ENCODE results near the gene CRMP1.
"Not testable (repeated sequence)": the region's sequence is repeated elsewhere in the genome, so short reads cannot be mapped to it uniquely, and the experiment has no call there.

The CRMP1 gene

GRCh38 chr4:5821665-5822358 is 71.1 kb downstream of the CRMP1 start:
- no peak for DNase-seq (ENCODE audit: low spot score)

GRCh38 chr4:5816851-5817375 is 76.0 kb downstream of the CRMP1 start:
- DNase-seq (ENCODE audit: low spot score): no peak

DNA sequence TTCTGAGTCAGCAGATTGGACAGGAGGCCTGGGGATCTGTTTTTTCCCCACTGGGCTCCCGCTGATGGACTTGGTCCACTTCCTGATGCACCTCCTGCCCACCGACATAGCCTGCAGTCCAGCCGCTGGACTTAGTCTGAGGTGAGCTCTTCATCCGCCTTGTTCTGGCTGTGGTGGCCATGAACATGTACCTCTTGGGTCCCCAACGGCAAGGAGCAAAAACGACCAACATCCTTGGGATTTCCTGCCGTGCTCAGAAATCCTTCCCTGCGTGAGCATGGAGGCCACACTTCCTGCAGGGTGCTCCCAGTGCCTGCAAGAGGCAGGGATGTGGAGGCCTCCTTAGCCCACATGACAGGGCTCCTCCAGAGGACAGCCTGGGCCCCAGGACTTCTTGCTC is 76.8 kb downstream of the CRMP1 start:
- DNase-seq (ENCODE audit: low spot score): no peak

- DNase-seq (ENCODE audit: low spot score): no peak
These were observed 77.2 kb downstream of the CRMP1 start for GRCh38 chr4:5815641-5816040.

GRCh38 chr4:5814421-5814820 is 78.5 kb downstream of the CRMP1 start:
- DNase-seq (ENCODE audit: low spot score): no peak

DNA sequence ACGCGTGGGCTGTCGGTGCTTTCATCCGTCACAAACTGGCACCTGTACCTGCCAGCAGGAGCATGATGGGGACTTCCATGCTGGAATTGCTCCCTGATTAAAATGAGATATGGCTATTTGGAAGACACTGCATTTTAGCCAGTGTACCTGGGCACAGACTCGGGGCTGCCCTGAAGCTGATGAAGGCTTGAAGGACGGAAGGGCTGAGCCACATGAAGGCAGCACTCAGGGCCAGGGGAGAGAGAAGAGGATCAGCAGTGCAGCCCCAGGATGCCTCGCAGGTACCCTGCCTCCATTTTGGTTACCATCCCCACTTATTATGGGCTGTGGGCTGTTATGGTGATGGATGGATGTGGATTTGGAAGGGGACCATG is 79.0 kb downstream of the CRMP1 start:
- no peak for DNase-seq (ENCODE audit: low spot score)

DNA sequence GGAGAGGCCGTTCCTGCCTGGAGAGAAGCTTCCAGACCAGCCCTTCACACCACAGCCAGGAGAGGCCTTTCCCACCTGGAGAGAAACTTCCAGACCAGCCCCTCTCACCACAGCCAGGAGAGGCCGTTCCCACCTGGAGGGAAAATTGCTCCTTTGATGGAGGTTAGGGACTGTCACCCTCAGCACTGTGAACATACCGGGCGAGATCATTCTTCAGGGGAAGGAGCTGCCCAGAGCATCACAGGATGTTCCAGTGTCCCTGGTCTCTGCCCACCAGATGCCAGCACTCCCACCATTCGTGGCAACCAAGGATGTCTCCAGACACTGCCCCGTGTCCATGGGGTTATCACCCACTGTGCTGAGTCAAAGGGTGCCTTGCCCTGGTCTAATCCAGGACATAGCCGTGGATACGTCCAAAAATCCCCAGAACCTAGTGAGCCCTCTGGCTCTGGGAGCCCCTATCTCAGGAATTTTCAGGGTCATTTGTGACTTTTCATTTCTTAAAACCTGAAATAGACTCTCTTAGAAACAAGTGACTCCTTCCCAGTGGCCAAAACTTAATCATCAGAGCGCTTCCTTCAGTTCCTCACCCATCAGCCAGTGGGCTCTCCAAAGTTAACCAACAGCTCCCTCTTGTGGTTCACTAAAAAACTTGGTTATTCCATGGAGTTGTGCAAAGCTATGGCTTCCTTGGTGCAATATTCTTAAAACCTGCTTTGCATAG is 80.2 kb downstream of the CRMP1 start:
- peak; percentile 67 for DNase-seq (ENCODE audit: low spot score)

DNA sequence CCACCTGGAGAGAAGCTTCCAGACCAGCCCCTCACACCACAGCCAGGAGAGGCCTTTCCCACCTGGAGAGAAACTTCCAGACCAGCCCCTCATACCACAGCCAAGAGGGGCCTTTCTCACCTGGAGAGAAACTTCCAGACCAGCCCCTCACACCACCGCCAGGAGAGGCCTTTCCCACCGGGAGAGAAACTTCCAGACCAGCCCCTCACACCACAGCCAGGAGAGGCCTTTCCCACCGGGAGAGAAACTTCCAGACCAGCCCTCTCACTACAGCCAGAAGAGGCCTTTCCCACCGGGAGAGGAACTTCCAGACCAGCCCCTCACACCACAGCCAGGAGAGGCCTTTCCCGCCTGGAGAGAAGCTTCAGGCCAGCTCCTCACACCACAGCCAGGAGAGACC is 80.8 kb downstream of the CRMP1 start:
- not testable (repeated sequence) for DNase-seq (ENCODE audit: low spot score)

DNA sequence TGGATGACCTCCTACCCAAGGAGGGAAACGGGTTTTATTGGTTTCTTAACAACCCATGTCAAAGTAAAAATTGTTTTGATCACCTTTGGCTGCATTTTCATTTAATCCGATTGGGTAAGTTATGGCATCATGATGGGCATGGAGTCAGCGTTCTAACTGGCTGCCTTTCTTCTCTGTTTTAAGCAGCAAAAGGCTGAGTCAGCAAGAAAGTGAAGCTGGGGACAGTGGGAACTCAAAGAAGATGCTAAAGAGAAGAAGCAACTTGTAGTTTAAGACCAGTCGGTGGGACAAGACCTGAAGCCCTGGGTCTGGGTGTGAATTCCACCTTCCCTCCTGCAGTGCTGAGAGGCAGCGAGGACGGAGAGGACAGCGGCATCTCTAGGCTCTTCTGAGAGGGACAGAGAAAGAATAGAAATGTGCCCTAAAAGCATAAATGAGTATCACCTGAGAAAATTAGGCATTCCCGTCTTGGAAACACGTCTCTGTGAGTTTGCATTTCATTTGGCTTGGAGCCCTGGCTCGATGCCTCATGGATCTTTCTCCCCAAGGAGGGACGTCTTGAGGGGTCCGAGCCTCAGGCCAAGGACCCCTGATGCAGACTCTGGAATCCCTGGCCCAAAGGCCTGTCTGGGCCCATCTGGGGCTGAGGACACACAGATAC is 82.0 kb downstream of the CRMP1 start:
- no peak for DNase-seq (ENCODE audit: low spot score)

GRCh38 chr4:5810151-5810550 is 82.7 kb downstream of the CRMP1 start:
- no peak for DNase-seq (ENCODE audit: low spot score)

- DNase-seq (ENCODE audit: low spot score): no peak
These were observed 83.6 kb downstream of the CRMP1 start for GRCh38 chr4:5809216-5809776.

DNA sequence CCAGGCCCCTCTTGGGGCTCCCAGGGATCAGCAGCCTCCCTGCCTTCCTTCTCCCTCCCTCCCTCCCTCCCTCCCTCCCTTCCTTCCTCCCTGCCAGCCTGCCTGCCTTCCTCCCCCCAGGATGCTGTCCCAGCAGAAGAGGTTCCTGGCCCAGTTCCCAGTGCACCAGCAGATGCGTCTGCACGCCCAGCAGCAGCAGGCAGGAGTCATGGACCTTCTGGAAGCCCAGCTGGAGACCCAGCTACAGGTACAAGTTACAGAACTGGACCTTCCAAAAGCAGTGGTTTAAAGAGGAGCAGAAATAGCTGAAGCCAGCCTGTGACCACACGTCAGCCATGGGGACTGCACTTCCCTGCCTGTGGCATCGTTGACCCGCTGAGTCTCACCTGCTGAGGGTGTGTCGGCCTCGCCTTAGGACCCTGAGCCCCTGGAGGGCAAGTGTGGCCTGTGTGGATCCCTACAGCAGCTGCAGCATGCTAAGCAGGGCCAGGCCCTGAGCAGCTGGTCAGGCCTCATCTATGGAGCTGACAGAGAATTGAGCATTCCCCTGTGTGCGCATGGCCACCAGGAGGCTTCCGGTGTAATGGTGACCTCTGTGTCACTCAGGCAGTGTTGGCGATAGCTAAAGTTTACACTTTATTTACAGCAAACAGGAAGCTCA is 84.7 kb downstream of the CRMP1 start:
- DNase-seq (ENCODE audit: low spot score): no peak

DNA sequence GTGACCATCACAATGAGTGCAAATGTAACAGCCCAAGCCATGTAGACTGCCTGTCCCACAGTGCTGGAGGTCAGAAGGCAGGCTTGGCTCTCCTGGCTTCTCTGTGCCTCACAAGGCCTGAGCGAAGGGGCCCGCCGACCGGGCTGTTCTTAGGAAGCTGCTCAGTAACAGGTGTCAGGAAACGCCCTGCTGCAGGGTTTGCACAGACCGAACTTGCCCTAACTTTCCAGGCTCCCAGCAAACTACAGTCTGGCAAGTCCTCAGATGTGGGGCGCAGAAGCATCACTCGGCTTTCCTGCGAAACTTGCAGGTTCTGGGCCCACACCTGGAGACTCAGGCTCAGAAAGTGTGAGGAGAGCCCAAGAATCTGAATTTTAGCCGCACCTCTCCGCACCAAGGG is 87.6 kb downstream of the CRMP1 start:
- no peak for DNase-seq (ENCODE audit: low spot score)

DNA sequence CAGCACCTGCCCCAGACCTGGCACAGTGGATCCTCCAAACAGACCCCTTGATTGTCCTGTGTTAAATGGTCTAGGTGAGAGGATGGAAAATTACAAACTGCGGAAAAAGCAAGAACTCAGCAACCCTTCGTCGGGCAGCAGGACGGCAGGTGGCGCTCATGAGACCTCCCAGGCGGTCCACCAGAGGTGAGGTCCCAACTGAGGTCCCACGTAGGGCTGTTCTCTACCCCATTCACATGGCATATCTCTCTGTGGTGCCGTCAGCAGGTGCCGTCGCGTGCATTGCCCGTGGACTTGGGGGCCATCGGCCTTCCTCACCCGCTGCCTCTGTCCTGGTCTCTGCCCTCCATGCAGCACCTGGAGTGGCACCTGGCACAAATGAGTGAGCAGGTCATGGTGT is 88.2 kb downstream of the CRMP1 start:
- DNase-seq (ENCODE audit: low spot score): no peak

DNA sequence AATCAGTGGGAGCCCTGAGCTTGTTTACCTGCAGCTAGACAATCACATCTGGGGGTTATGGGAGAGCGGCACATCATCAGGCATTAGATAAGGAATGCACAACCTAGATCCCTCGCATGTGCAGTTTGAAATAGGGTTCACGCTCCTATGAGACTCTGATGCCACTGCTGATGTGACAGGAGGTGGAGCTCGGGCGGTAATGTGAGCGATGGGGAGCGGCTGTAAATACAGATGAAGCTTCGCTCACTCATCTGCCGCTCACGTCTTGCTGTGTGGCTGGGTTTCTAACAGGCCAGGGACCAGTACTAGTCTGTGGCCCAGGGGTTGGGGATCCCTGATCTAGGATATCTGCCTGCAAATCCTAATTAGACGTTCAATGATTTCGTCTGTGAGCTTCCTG is 90.3 kb downstream of the CRMP1 start:
- no peak for DNase-seq (ENCODE audit: low spot score)

- DNase-seq (ENCODE audit: low spot score): no peak
These were observed 91.2 kb downstream of the CRMP1 start for GRCh38 chr4:5801696-5802095.

GRCh38 chr4:5800496-5800895 is 92.4 kb downstream of the CRMP1 start:
- DNase-seq (ENCODE audit: low spot score): no peak

GRCh38 chr4:5799406-5799805 is 93.5 kb downstream of the CRMP1 start:
- no peak for DNase-seq (ENCODE audit: low spot score)

GRCh38 chr4:5798946-5799345 is 93.9 kb downstream of the CRMP1 start:
- no peak for DNase-seq (ENCODE audit: low spot score)

GRCh38 chr4:5798462-5798861 is 94.4 kb downstream of the CRMP1 start:
- DNase-seq (ENCODE audit: low spot score): no peak

DNA sequence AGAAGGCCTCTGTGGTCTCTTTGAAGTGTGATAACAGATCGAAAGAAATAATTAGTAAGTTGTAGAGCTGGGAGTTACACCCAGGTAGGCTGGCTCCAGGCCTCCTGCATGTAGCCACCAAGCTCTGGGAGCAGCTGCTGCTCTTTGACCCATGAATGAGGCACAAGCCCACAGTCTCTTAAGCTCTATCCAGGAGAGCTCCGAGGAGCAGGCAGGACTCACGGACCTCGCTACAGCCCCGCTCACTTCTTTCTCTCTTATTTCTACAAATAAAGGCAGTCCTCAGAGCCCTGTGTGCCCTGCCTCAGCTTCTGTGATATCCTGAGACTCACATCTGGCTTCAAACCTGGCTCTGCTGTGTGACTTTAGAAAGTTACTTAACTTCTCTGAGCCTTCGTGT is 95.0 kb downstream of the CRMP1 start:
- DNase-seq (ENCODE audit: low spot score): no peak

DNA sequence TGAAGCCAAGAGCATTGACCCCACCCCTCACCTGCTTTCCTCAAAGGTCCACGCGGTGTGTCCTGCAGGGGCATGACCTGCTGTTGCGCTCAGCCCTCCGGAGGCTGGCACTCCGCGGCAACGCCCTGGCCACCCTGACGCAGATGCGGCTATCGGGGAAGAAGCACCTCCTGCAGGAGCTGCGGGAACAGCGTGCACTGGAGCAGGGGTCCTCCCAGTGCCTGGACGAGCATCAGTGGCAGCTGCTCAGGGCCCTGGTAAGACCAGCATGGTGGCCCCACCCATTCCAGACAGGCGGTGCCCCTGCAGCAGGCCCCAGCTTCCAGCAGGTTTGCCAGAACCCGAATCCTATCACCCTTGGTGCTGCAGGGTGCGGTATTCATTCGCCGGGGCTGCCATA is 95.9 kb downstream of the CRMP1 start:
- no peak for DNase-seq (ENCODE audit: low spot score)
